Myocyte (in vitro differentiated cells): ENCODE data around the gene STAT5B. TPM values are rescaled to one million over a fixed set of nuclear protein-coding genes. Genes with fewer than 3 reads are reported as not detected.

ENCODE experiments used
- total RNA-seq: library from RNA; depleted of rRNA; stranded (reverse); fragments of >200 nt; gene quantifications from 2 replicates; pipeline ENCODE4 v1.2.3, GENCODE V29; 2014

Gene STAT5B
- total RNA-seq, 1 donor from 2014 or later, result 27.2 TPM

Other genes with a start within 250 kb of the STAT5B start
- gene C17orf113, start 225.8 kb downstream of the STAT5B start, total RNA-seq, result 0.16 and 0.51 TPM in 2 replicates
- 0.05 and 0.36 TPM in 2 replicates for gene ZNF385C, start 177.9 kb downstream of the STAT5B start, total RNA-seq
- 9.3 and 11.3 TPM in 2 replicates for gene DHX58, start 163.7 kb downstream of the STAT5B start, total RNA-seq
- 26.5 and 32.6 TPM in 2 replicates for gene KAT2A, start 155.0 kb downstream of the STAT5B start, total RNA-seq
- gene HSPB9, start 153.6 kb downstream of the STAT5B start, total RNA-seq, result not detected in 2 replicates
- gene RAB5C, start 121.4 kb downstream of the STAT5B start, total RNA-seq, result 73.6 and 73.9 TPM in 2 replicates
- not detected in 2 replicates for gene KCNH4, start 95.2 kb downstream of the STAT5B start, total RNA-seq
- not detected in 2 replicates for gene HCRT, start 90.9 kb downstream of the STAT5B start, total RNA-seq
- gene GHDC, start 81.9 kb downstream of the STAT5B start, total RNA-seq, result 16.1 and 26.5 TPM in 2 replicates
- 7.3 and 13.5 TPM in 2 replicates for gene STAT5A, start 12.1 kb upstream of the STAT5B start, total RNA-seq
- gene STAT3, start 112.1 kb upstream of the STAT5B start, total RNA-seq, result 106 and 159 TPM in 2 replicates
- gene CAVIN1, start 146.9 kb upstream of the STAT5B start, total RNA-seq, result 346 and 373 TPM in 2 replicates
- 72.8 and 102 TPM in 2 replicates for gene ATP6V0A1, start 182.5 kb upstream of the STAT5B start, total RNA-seq